GM12878 (cell line): Measurements from ENCODE around the gene GNG10. TPM values are rescaled to one million over a fixed set of nuclear protein-coding genes. Genes with fewer than 3 reads are reported as not detected.

Source experiments
- ATAC-seq: fragments of 200-7000 bp; cut with Tn5 transposase; 3 replicates; pipeline ENCODE4 v1.9.1; 2020; ENCODE audit warnings: mild to moderate bottlenecking, moderate library complexity
- BruUV-seq: library from RNA; stranded (reverse); fragments of 400-500 nt; replicated peaks from 2 replicates; lab custom pipeline; 2021; lab: Mats Ljungman, UMichigan
- CTCF ChIA-PET: fragments of 300-600 bp; sonication (Branson Sonifier 250); formaldehyde crosslinking; extraction: SDS; loops from one replicate; lab custom pipeline; 2021; ENCODE audit warnings: inconsistent platforms; lab: Yijun Ruan, JAX
- POLR2A ChIA-PET: fragments of 350-600 bp; formaldehyde crosslinking; extraction: SDS; loops from one replicate; lab custom pipeline; 2021; ENCODE audit warnings: inconsistent platforms; lab: Charles Lee
- RAD21 ChIA-PET: fragments of 300-600 bp; sonication (Branson Sonifier 250); formaldehyde crosslinking; loops from one replicate; lab custom pipeline; 2023; ENCODE audit warnings: antibody characterized with exemption; ENCODE audit not compliant: unreplicated experiment; lab: Charles Lee
- SMC1A ChIA-PET: fragments of 300-600 bp; sonication (Branson Sonifier 250); formaldehyde crosslinking; loops from one replicate; lab custom pipeline; 2023; ENCODE audit not compliant: unreplicated experiment, uncharacterized antibody; lab: Charles Lee
- DNase-seq: peaks from one replicate; pipeline ENCODE4 v3.0.0-alpha.2; 2011; ENCODE audit warnings: low read depth, low spot score
- FAIRE-seq: peaks from 3 replicates; lab custom pipeline; 2011; peaks lifted over from hg19 to GRCh38; lab: Jason Lieb, UNC
- H2AFZ ChIP-seq: 2 replicates; pipeline ENCODE4 v1.6.0; 2011; ENCODE audit warnings: low read depth, low read length, control low read depth; ENCODE audit not compliant: control insufficient read depth
- H3K27ac ChIP-seq: 2 replicates; pipeline ENCODE4 v1.5.1; 2011; ENCODE audit warnings: control low read depth; ENCODE audit not compliant: control insufficient read depth, insufficient read depth
- H3K27me3 ChIP-seq, 2 experiments: replicated peaks in 1 of 2; 2 replicates each; pipeline versions ENCODE4 v1.6.0 to v1.6.1; 2011; ENCODE audit warnings: low read length in 1 of 2; ENCODE audit not compliant: control insufficient read depth in 2 of 2, insufficient read depth in 2 of 2
- H3K36me3 ChIP-seq, 2 experiments: 2 replicates each; pipeline ENCODE4 v1.5.1; 2011; ENCODE audit warnings: low read length in 1 of 2; ENCODE audit not compliant: control insufficient read depth in 2 of 2, insufficient read depth in 2 of 2
- H3K4me1 ChIP-seq: 2 replicates; pipeline ENCODE4 v1.6.1; 2011; ENCODE audit warnings: mild to moderate bottlenecking, low read length, moderate library complexity, mixed read lengths; ENCODE audit not compliant: control insufficient read depth, insufficient read depth
- H3K4me2 ChIP-seq: 2 replicates; pipeline ENCODE4 v1.6.0; 2011; ENCODE audit warnings: control low read depth; ENCODE audit not compliant: control insufficient read depth, insufficient read depth
- H3K4me3 ChIP-seq: fragments of 200-600 bp; sonication (generic); 2 replicates; pipeline ENCODE4 v1.5.1; 2016
- H3K79me2 ChIP-seq: 2 replicates; pipeline ENCODE4 v1.6.0; 2011; ENCODE audit warnings: low read length; ENCODE audit not compliant: control insufficient read depth, insufficient read depth
- H3K9ac ChIP-seq: 2 replicates; pipeline ENCODE4 v1.8.0; 2011; ENCODE audit warnings: low read length, control low read depth, mixed read lengths; ENCODE audit not compliant: control insufficient read depth, insufficient read depth
- H3K9me3 ChIP-seq: replicated peaks from 3 replicates; pipeline ENCODE4 v1.5.1; 2011; ENCODE audit warnings: mild to moderate bottlenecking, low read length; ENCODE audit not compliant: control insufficient read depth, insufficient read depth
- H4K20me1 ChIP-seq: 2 replicates; pipeline ENCODE4 v1.6.0; 2011; ENCODE audit not compliant: control insufficient read depth, insufficient read depth
- CBX5 ChIP-seq: sonication (generic); IDR thresholded peaks from 2 replicates; pipeline ENCODE4 v1.6.1; 2016; ENCODE audit warnings: low read depth, moderate library complexity, mild to moderate bottlenecking, inconsistent platforms
- CREM ChIP-seq: IDR thresholded peaks from 2 replicates; pipeline ENCODE4 v1.6.1; 2014; ENCODE audit warnings: antibody characterized with exemption, low read depth
- EGR1 ChIP-seq, 2 experiments: IDR thresholded peaks; 1 replicate in 1 of 2; 2 replicates in 1 of 2; pipeline ENCODE4 v1.6.1; 2011 to 2012; ENCODE audit warnings: low read depth in 2 of 2, low read length in 2 of 2, borderline replicate concordance in 1 of 2, mild to moderate bottlenecking in 1 of 2, moderate library complexity in 1 of 2
- GATAD2B ChIP-seq: fragments of 450-650 bp; conservative IDR thresholded peaks from 2 replicates; pipeline ENCODE4 v1.6.1; 2017; ENCODE audit warnings: low read depth, mild to moderate bottlenecking, moderate library complexity
- HCFC1 ChIP-seq: fragments of 150-350 bp; IDR thresholded peaks from 2 replicates; pipeline ENCODE4 v1.6.1; 2014; ENCODE audit warnings: low read length
- MYB ChIP-seq: fragments of 150-350 bp; IDR thresholded peaks from 2 replicates; pipeline ENCODE4 v1.6.1; 2014; ENCODE audit warnings: mild to moderate bottlenecking, low read depth, low read length, borderline replicate concordance
- NR2F1 ChIP-seq: fragments of 450-650 bp; conservative IDR thresholded peaks from 2 replicates; pipeline ENCODE4 v1.6.1; 2017; ENCODE audit warnings: mild to moderate bottlenecking
- PAX5 ChIP-seq: IDR thresholded peaks from 2 replicates; pipeline ENCODE4 v1.6.1; 2011; ENCODE audit warnings: low read depth, low read length, borderline replicate concordance
- RAD21 ChIP-seq: IDR thresholded peaks from 2 replicates; pipeline ENCODE4 v1.6.1; 2011; ENCODE audit warnings: mild to moderate bottlenecking, low read depth, low read length, moderate library complexity; ENCODE audit not compliant: insufficient read depth
- RUNX3 ChIP-seq: IDR thresholded peaks from 2 replicates; pipeline ENCODE4 v1.6.1; 2012; ENCODE audit warnings: low read length, inconsistent platforms
- YBX1 ChIP-seq: fragments of 450-650 bp; IDR thresholded peaks from 2 replicates; pipeline ENCODE4 v1.6.1; 2016; ENCODE audit warnings: antibody characterized with exemption
- ZBED1 ChIP-seq: IDR thresholded peaks from 2 replicates; pipeline ENCODE4 v1.6.1; 2016; ENCODE audit warnings: borderline replicate concordance
- ZNF217 ChIP-seq: fragments of 450-650 bp; IDR thresholded peaks from 2 replicates; pipeline ENCODE4 v1.6.1; 2017; ENCODE audit warnings: antibody characterized with exemption, mild to moderate bottlenecking
- WGBS: methylation state at CpG from one replicate; pipeline ENCODE4 v1.1.6; 2016; ENCODE audit warnings: low lambda C conversion rate; ENCODE audit not compliant: insufficient replicate concordance, insufficient coverage; ENCODE audit errors: missing lambda C conversion rate; 5-methylcytosine and 5-hydroxymethylcytosine counted together
- in situ Hi-C: fragments of 300-500 bp; cut with MboI; formaldehyde crosslinking; loops from 9 replicates; pipeline ENCODE4 v1.14.3; 2018; ENCODE audit warnings: mixed read lengths
- intact Hi-C: fragments of 100-400 bp; cut with micrococcal nuclease; formaldehyde crosslinking; loops from one replicate; pipeline ENCODE4 v1.14.2; 2022; ENCODE audit not compliant: unreplicated experiment
- polyA plus RNA-seq, 11 experiments: library from polyadenylated mRNA; depleted of rRNA in 4 of 11; unstranded in 6 of 11; stranded (reverse) in 5 of 11; fragments of >200 nt; fragmentation: Nextera tagmentation in 4 of 11; fragmentation: Illumina TruSeq in 1 of 11; extraction: Ambion mirVana in 4 of 11; extraction: Trizol in 1 of 11; gene quantifications; 1 replicate in 1 of 11; 2 replicates in 10 of 11; pipeline versions ENCODE4 v1.2.1 to v1.2.3, GENCODE V29; 2011 to 2016; ENCODE audit warnings: inconsistent platforms in 2 of 11, missing spikeins in 2 of 11, low read depth in 1 of 11
- total RNA-seq, 4 experiments: library from RNA; depleted of rRNA in 3 of 4; stranded (reverse); fragments of >200 nt in 3 of 4; fragmentation: Illumina TruSeq in 1 of 4; extraction: Trizol in 1 of 4; gene quantifications; 2 replicates each; pipeline versions ENCODE4 v1.2.1 to v1.2.3, GENCODE V29; 2013 to 2021
- TF ChIP-seq, protein P1 (sequence below): IDR thresholded peaks from 2 replicates; pipeline ENCODE4 v1.6.1; 2011; ENCODE audit warnings: borderline replicate concordance, low read depth, mild to moderate bottlenecking, moderate library complexity, mixed read lengths, low read length; ENCODE audit not compliant: insufficient read depth; ENCODE audit errors: extremely low read length

GNG10 gene
- total and polyA plus RNA-seq, 10 of the 15 experiments (the other 5 are each of a cell fraction or from before 2014, with no cell fraction given): 12.0 to 28.2 (median 22.7) TPM

DNA sequence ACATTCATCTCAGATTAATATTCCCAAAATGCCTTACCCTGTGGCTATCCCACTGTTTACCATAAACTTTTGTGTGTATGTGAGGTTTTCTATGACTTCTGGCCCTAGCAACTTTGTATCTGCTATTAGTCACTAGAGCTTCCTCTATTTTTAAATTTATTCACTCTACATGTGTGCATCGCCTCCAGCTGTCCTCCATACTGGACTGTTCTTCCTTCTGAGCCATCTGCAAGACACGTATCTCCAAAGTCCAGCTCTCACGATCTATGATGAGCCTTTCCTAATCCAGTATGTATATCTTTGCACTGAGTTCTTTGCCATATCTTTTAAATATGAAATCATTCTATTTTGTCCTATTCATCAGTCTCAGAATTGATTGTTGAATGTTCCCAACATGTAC, 1.7 kb upstream of the GNG10 start:
- H3K9me3 ChIP-seq: no peaks in the 10 kb centered on the region
- SMC1A ChIA-PET: no interaction called here
- in situ Hi-C loops (no loop called here), intact Hi-C loops (no loop called here)
- no peak overlapping the region for H2AFZ ChIP-seq
- BruUV-seq: no TSS peak
- ATAC-seq (no peak), DNase-seq (no peak), FAIRE-seq (no peak)
- H3K27me3 ChIP-seq: no peaks in the 10 kb centered on the region
- H3K4me1 ChIP-seq: peaks cover 6% of the 10 kb centered on the region
- no peak overlapping the region for H3K27ac ChIP-seq
- no peak overlapping the region for H3K4me2 ChIP-seq
- CTCF ChIA-PET: no interaction called here
- no peak overlapping the region for H3K9ac ChIP-seq
- H4K20me1 ChIP-seq: no peaks in the 10 kb centered on the region
- TF ChIP-seq RUNX3: no peak
- TF ChIP-seq EGR1 (IDR thresholded peaks at IDR 0.05; ENCODE audit: borderline replicate concordance in 1 of 2, low read depth in 2 of 2, low read length in 2 of 2): no peak
- TF ChIP-seq NR2F1: no peak
- TF ChIP-seq ZNF217: no peak
- TF ChIP-seq MYB: no peak
- TF ChIP-seq, protein P1, sequence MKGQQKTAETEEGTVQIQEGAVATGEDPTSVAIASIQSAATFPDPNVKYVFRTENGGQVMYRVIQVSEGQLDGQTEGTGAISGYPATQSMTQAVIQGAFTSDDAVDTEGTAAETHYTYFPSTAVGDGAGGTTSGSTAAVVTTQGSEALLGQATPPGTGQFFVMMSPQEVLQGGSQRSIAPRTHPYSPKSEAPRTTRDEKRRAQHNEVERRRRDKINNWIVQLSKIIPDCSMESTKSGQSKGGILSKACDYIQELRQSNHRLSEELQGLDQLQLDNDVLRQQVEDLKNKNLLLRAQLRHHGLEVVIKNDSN: no peak
- no peak for TF ChIP-seq RAD21
- TF ChIP-seq CBX5: no peak
- TF ChIP-seq PAX5: no peak
- TF ChIP-seq CREM: no peak
- TF ChIP-seq ZBED1: no peak
- TF ChIP-seq HCFC1: no peak
- TF ChIP-seq GATAD2B: no peak
- no peak for TF ChIP-seq YBX1
- no peaks in the 10 kb centered on the region; the same call in 1 of the 2 replicates for H3K79me2 ChIP-seq
- POLR2A ChIA-PET: no interaction called here
- H3K4me3 ChIP-seq: no peak overlapping the region
- H3K36me3 ChIP-seq: peaks cover 0 to under 1% of the 10 kb centered on the region in 2 experiments; a peak in 1 of 4 replicates
- RAD21 ChIA-PET: no interaction called here
- WGBS: 98% methylated on average over 3 of the region's 3 CpGs
